ENCODE results near the gene MRPL4.

MRPL4 gene

GRCh38 chr19:10260141-10260584, 8.1 kb downstream of the MRPL4 start:
- no peak for TF ChIP-seq CTCF (conservative IDR thresholded peaks at IDR 0.05; ENCODE audit: low read depth, low read length)
- no peak for DNase-seq (ENCODE audit: low read depth)
- H3K4me3 ChIP-seq (ENCODE audit: low read depth, low read length), result no peak overlapping the region

GRCh38 chr19:10262771-10263170, 10.8 kb downstream of the MRPL4 start:
- no peak overlapping the region for H3K4me3 ChIP-seq (ENCODE audit: low read depth, low read length)
- peak; percentile 80 for DNase-seq (ENCODE audit: low read depth)
- no peak for TF ChIP-seq CTCF (conservative IDR thresholded peaks at IDR 0.05; ENCODE audit: low read depth, low read length)

GRCh38 chr19:10266706-10267105, 14.7 kb downstream of the MRPL4 start:
- DNase-seq (ENCODE audit: low read depth), result no peak
- H3K4me3 ChIP-seq (ENCODE audit: low read depth, low read length), result no peak overlapping the region
- TF ChIP-seq CTCF (conservative IDR thresholded peaks at IDR 0.05; ENCODE audit: low read depth, low read length), result no peak

GRCh38 chr19:10268071-10268470, 16.1 kb downstream of the MRPL4 start:
- no peak for TF ChIP-seq CTCF (conservative IDR thresholded peaks at IDR 0.05; ENCODE audit: low read depth, low read length)
- H3K4me3 ChIP-seq (ENCODE audit: low read depth, low read length), result no peak overlapping the region
- DNase-seq (ENCODE audit: low read depth), result no peak

- peak; percentile 91 for TF ChIP-seq CTCF (conservative IDR thresholded peaks at IDR 0.05; ENCODE audit: low read depth, low read length)
- peak overlapping the region; percentile 81 for H3K4me3 ChIP-seq (ENCODE audit: low read depth, low read length)
- peak; percentile 89 for DNase-seq (ENCODE audit: low read depth)
Observed at GRCh38 chr19:10269333-10270179, 17.5 kb downstream of the MRPL4 start.

- no peak for TF ChIP-seq CTCF (conservative IDR thresholded peaks at IDR 0.05; ENCODE audit: low read depth, low read length)
- DNase-seq (ENCODE audit: low read depth), result peak; percentile 48
- H3K4me3 ChIP-seq (ENCODE audit: low read depth, low read length), result peak overlapping the region; percentile 81
Observed at GRCh38 chr19:10270180-10270615, 18.2 kb downstream of the MRPL4 start.

All from choroid plexus epithelial cell (primary cell).